Large intestine (tissue), 3 donors: Measurements from ENCODE around the gene RAB20. TPM values are rescaled to one million over a fixed set of nuclear protein-coding genes. Genes with fewer than 3 reads are reported as not detected.

ENCODE experiments used
- DNase-seq, 2 donors: peaks; one replicate each; pipeline versions ENCODE4 v3.0.0 to v3.0.0-alpha.2; 2013
- H3K27ac ChIP-seq: one replicate; pipeline ENCODE4 v1.5.1; 2013; ENCODE audit warnings: low read length
- H3K27me3 ChIP-seq: 2 replicates; pipeline ENCODE4 v1.6.1; 2013; ENCODE audit warnings: low read length; ENCODE audit not compliant: control insufficient read depth, insufficient read depth
- H3K36me3 ChIP-seq: 2 replicates; pipeline ENCODE4 v1.6.1; 2013; ENCODE audit warnings: low read length; ENCODE audit not compliant: control insufficient read depth, insufficient read depth
- H3K4me1 ChIP-seq: one replicate; pipeline ENCODE4 v1.6.1; 2013; ENCODE audit warnings: low read length; ENCODE audit not compliant: control insufficient read depth, insufficient read depth
- H3K4me3 ChIP-seq: one replicate; pipeline ENCODE4 v1.5.1; 2013; ENCODE audit warnings: low read length
- H3K9me3 ChIP-seq: one replicate; pipeline ENCODE4 v1.6.1; 2013; ENCODE audit warnings: mild to moderate bottlenecking, low read depth, low read length, moderate library complexity; ENCODE audit not compliant: control insufficient read depth
- WGBS: methylation state at CpG from one replicate; pipeline ENCODE4 v1.1.5; 2013; ENCODE audit warnings: low lambda C conversion rate; ENCODE audit not compliant: insufficient coverage; 5-methylcytosine and 5-hydroxymethylcytosine counted together
- polyA plus RNA-seq: library from polyadenylated mRNA; unstranded; fragments of 120-200 nt; gene quantifications from one replicate; pipeline ENCODE4 v1.2.1, GENCODE V29; 2013

RAB20 gene
- polyA plus RNA-seq, 1 donor: 23.9 TPM

DNA sequence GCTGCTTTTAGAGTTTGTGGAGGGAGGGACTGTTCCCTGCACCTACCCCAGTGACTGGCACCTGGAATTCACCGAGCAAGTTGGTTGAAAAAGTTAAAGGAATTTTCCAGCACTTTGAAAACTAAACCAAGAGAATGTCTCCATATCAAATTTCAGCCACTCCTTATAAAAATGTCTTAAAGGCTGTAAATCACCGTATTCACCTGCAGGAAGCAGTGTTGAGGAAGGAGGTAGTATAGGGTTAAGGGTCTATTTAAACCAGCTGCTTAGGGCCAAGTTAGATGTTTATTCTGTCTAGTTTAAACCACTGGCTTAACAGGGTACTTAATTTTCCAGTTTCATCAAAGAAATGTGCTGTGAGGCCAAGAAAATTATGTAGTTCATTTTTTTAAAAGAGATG, 3.8 kb upstream of the RAB20 start:
- WGBS: no CpG with 5 or more reads among the region's 2 CpGs
- Histone ChIP-seq H3K9me3 (no peaks in the 10 kb centered on the region), H3K4me3 (no peak overlapping the region), H3K4me1 (peaks cover 13% of the 10 kb centered on the region), H3K36me3 (no peaks in the 10 kb centered on the region), H3K27ac (no peak overlapping the region), H3K27me3 (no peaks in the 10 kb centered on the region)
- DNase-seq: no peak

DNA sequence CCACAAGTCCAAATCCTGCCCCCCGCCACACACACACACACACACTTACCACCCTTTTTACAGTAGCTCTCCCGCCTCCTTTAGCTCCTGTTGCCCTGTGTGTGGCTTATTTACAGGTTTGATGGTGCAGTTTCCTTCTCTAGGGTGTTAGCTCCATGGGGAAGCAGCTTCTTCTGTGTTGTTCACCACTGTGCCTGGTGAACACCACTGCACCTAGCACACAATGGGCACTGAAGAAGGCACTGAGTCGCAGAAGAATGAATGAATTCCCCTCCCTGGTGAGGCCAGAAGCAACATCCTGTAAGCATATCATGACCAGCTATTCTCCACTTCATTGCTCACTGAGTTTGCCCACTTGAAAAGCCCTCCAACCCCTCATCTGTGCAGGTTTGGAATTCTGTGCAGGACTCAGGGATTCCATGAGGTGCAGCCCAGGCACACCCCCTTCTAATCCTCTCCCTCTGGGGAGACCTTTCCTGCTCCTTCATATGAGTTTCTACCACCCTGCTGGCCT, 3.0 kb upstream of the RAB20 start:
- DNase-seq: no peak
- Histone ChIP-seq H3K27ac (no peak overlapping the region), H3K4me1 (peaks cover 13% of the 10 kb centered on the region), H3K9me3 (no peaks in the 10 kb centered on the region), H3K36me3 (no peaks in the 10 kb centered on the region), H3K27me3 (no peaks in the 10 kb centered on the region), H3K4me3 (no peak overlapping the region)
- no CpG with 5 or more reads among the region's 3 CpGs for WGBS

DNA sequence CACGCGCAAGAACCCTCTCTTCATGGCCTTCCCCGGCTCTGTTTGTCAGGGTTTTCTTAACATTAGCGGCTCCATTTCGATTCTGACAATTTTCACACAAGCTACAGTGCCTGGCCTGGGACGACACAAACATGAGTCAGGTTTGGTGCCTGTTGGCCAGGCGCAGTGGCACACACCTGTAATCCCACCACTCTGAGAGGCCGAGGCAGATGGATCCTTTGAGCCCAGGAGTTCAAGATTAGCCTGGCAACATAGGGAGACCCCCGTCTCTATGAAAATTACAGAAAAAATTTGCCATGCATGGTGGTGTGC, 1.9 kb upstream of the RAB20 start:
- Histone ChIP-seq H3K4me3 (no peak overlapping the region), H3K4me1 (peaks cover 13% of the 10 kb centered on the region), H3K27ac (no peak overlapping the region)

GRCh38 chr13:110562696-110563462, 1.4 kb upstream of the RAB20 start:
- Histone ChIP-seq H3K36me3 (peaks cover 3% of the 10 kb centered on the region), H3K4me1 (peaks cover 15% of the 10 kb centered on the region), H3K4me3 (peak overlapping the region; percentile 84), H3K9me3 (peaks cover 2% of the 10 kb centered on the region), H3K27ac (peak overlapping the region; percentile 97), H3K27me3 (no peaks in the 10 kb centered on the region)
- 64% methylated on average over 3 of the region's 17 CpGs for WGBS
- peak in 1 of 2 donors; percentile 35 for DNase-seq

More for the DNA sequence above, 1.9 kb upstream of the RAB20 start:
- no CpG with 5 or more reads among the region's 9 CpGs for WGBS
- H3K36me3 ChIP-seq: peaks cover 3% of the 10 kb centered on the region
- H3K27me3 ChIP-seq: no peaks in the 10 kb centered on the region
- DNase-seq: no peak
- no peaks in the 10 kb centered on the region for H3K9me3 ChIP-seq

DNA sequence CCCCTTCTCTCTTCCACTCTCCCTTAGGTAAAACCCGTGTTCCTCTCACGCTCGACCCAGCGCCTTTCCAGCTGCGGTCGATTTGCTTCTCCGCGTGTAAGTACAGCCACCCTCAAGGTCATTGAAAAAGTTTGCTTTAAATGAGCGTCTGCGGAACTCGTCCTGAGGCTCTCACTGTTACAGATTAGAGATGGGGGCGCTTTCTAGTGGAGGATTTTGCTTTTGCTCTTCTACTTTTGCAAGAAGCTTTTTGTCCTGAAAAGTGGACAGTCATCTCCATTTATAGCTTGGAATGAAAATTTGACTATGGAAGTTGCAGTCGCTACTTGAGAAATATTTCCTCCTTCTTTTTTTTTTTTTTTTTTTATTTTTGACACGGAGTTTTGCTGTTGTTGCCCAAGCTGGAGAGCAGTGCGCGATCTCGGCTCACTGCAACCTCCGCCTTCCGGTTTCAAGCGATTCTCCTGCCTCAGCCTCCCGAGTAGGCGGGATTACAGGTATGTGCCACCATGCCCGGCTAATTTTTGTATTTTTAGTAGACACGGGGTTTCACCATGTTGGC, 595 bp upstream of the RAB20 start:
- H3K36me3 ChIP-seq: peaks cover 8% of the 10 kb centered on the region
- DNase-seq: no peak
- peak overlapping the region; percentile 97 for H3K27ac ChIP-seq
- H3K4me3 ChIP-seq: peak overlapping the region; percentile 84
- H3K4me1 ChIP-seq: peaks cover 15% of the 10 kb centered on the region
- WGBS: no CpG with 5 or more reads among the region's 24 CpGs
- H3K27me3 ChIP-seq: no peaks in the 10 kb centered on the region
- peaks cover 7% of the 10 kb centered on the region for H3K9me3 ChIP-seq

DNA sequence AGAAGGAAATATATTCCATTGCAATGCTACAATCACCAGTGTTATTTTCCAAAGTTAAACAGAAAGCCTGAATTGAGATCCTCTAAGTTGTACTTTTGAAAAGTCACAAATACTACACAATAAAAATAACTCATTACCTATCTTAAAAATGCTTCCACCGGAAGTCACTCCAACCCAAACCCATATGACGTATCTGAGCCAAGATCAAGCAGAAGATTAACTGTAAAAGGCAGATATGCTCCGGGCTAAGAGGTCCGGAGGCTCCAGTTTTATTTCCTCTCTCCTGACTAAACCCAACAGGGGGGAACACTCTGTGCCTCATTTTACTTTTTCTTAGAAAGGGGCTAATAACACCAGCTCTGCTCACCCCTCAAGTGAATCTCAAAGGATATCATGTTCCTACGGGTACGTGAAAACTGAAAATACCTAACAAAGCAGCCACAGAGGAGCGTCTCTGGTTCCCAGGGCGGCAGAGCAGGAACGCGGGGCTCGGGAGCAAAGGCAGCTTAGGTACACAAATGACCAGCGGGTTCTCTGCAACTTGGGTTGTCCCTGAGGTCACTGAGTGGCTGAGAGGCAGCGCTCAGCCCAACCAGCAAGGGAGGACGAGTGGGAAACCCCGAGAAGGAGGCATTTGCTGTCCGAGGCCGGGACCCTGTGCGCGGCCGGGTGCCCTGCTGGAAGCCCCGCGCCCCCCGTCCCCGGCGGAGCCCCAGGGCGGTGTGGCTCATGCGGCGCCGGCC, 750 bp downstream of the RAB20 start:
- peaks cover 7% of the 10 kb centered on the region for H3K9me3 ChIP-seq
- peak; percentile 37 to 70 for DNase-seq
- H3K27ac ChIP-seq: peak overlapping the region; percentile 93
- H3K4me3 ChIP-seq: peak overlapping the region; percentile 84
- no peaks in the 10 kb centered on the region for H3K27me3 ChIP-seq
- WGBS: no CpG with 5 or more reads among the region's 29 CpGs
- peaks cover 15% of the 10 kb centered on the region for H3K36me3 ChIP-seq
- peaks cover 24% of the 10 kb centered on the region for H3K4me1 ChIP-seq

- Histone ChIP-seq H3K4me1 (peaks cover 32% of the 10 kb centered on the region), H3K9me3 (peaks cover 7% of the 10 kb centered on the region), H3K27ac (peak overlapping the region; percentile 93), H3K4me3 (peak overlapping the region; percentile 84), H3K36me3 (peaks cover 21% of the 10 kb centered on the region), H3K27me3 (no peaks in the 10 kb centered on the region)
- 27% methylated on average over 2 of the region's 6 CpGs for WGBS
- peak in 1 of 2 donors; percentile 57 for DNase-seq
These were observed 1.5 kb downstream of the RAB20 start for GRCh38 chr13:110559986-110560385.

GRCh38 chr13:110559429-110559943, 2.0 kb downstream of the RAB20 start:
- Histone ChIP-seq H3K4me1 (peaks cover 32% of the 10 kb centered on the region), H3K4me3 (peak overlapping the region; percentile 84), H3K9me3 (peaks cover 7% of the 10 kb centered on the region), H3K36me3 (peaks cover 26% of the 10 kb centered on the region), H3K27ac (peak overlapping the region; percentile 93), H3K27me3 (no peaks in the 10 kb centered on the region)
- DNase-seq: peak; percentile 29 to 53
- no CpG with 5 or more reads among the region's 15 CpGs for WGBS

DNA sequence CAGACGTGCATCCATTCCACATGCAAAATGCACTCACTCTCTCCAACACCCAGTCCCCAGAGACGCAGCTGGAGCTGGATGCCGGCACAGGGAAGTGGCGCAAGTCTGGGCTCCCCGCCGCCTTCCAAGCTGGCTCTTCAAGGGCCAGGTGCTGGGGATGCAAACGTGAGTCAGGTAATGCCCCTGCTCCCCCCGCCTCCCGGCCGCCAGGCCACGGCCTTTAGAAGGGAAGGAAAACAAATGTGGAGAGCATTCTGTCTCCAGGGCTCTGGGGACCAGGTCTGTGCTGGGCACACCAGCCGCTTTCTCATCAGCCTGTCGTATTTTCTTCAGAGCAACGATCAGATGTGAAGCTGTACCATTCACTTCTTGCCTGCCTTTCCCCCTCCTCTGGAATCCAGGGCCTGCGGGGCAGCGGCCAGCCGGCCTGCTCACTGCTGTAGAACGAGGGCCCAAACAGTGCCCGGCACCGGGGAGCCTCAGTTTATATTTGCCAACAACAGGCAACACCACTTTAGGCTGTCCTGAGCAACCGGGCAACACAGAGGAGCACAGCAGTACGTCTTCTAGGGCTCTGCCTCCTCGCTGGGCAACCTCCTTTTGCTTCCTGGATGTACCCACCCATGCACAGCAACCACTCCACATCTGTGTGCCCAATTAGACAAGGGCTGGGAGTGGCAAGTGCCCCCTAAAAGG, 3.8 kb downstream of the RAB20 start:
- no CpG with 5 or more reads among the region's 23 CpGs for WGBS
- no peak for DNase-seq
- Histone ChIP-seq H3K27ac (no peak overlapping the region), H3K27me3 (no peaks in the 10 kb centered on the region), H3K36me3 (peaks cover 29% of the 10 kb centered on the region), H3K4me3 (no peak overlapping the region), H3K4me1 (peaks cover 26% of the 10 kb centered on the region), H3K9me3 (peaks cover 9% of the 10 kb centered on the region)

DNA sequence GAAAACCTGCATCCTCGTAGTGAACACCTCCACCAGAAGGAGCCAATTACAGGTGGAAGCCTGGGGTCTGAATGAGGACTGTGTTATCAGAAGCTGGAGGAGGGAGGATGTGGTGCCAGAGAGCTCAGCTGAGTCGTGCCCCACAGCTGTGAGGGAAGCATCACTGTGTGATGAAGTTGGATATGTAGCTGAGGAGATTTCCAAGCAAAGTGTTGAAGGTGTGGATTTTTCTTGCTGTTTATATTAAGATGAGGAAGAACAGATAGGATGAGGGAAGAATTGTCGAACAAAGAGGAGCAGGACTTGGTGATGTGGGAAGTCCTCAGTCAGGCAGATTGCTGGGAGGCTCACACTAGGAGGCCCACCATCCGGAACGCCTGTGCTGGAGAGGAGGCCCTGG, 4.4 kb downstream of the RAB20 start:
- peak overlapping the region; percentile 54 for H3K27ac ChIP-seq
- H3K4me3 ChIP-seq: no peak overlapping the region
- H3K27me3 ChIP-seq: no peaks in the 10 kb centered on the region
- H3K9me3 ChIP-seq: peaks cover 10% of the 10 kb centered on the region
- peaks cover 19% of the 10 kb centered on the region for H3K4me1 ChIP-seq
- DNase-seq: no peak
- H3K36me3 ChIP-seq: peaks cover 29% of the 10 kb centered on the region
- WGBS: 100% methylated on average over 1 of the region's 5 CpGs
